ENCODE measurements around the gene RTP3.

RTP3 gene

DNA sequence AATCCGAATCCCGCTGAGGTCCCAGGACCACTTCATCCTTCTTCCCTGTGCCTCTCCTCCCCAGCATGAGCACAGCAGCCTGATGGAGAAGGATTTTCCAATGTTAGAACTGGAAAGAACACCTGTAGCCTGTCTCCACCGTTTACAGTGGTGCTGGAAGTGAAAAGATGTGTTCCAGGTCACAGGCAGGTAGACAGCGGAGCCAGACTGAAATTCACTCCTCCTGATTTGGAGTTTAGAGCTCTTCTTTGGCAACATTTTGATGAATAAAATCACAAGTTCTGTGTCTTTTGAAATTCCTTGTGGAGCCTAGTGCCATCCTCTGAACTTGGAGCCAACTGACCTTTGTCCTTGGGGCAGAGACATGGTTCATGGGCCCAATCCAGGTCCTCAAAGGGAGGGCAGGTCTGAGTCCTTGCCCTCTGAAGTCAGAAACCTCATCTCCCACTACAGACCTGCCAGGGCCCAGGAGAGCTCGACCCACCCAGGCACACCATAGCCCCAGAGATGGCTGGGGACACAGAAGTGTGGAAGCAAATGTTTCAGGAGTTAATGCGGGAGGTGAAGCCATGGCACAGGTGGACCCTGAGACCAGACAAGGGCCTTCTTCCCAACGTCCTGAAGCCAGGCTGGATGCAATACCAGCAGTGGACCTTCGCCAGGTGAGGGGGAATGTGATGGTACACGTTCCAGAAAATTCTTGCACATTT, at the start of gene RTP3:
RTP3 (plus strand) TSS at position 421 of the 710 bp plus-strand sequence; CDS start at position 508, 87 bp downstream.
- no peak for DNase-seq

- no peak for DNase-seq
Observed at GRCh38 chr3:46448721-46449120, 49.1 kb upstream of the RTP3 start.

DNA sequence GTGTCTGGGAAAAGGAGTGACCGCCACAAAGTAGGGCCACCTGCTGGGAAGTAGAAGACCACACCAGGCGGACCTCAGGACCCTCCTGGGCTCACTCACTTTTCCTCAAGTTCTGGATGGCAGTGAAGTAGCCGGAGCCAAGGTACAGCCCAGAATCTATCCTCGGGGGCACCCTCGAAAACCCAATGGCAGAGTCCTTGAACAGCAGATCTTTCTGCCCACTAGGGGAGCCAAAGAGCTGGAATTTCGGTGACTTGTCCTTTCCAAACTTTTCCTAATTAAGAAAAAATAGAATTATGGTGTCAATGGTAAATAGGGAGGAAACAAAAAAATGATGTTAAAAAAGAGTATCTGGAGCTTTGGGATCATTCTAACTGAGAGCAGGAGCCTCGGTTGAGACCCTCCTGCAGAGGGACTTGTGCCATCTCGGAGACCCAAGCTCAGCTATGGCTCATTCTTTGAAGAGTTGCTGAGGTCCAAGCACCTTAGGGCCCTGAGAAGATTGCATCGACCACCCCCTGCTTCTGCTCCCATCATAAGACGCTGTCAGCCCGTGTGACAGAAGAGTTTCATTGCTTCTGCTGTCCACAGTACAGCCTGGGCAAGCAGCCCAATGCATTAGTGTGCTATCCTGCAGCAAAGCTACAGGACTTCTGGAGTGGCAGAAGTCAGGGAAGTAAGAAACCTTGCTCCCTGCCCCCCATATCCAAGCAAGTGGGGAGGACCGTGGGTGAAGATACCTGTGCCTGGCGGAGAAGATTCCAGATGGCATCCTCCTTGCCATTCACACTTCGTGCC, 47.8 kb upstream of the RTP3 start:
- DNase-seq, result no peak

DNA sequence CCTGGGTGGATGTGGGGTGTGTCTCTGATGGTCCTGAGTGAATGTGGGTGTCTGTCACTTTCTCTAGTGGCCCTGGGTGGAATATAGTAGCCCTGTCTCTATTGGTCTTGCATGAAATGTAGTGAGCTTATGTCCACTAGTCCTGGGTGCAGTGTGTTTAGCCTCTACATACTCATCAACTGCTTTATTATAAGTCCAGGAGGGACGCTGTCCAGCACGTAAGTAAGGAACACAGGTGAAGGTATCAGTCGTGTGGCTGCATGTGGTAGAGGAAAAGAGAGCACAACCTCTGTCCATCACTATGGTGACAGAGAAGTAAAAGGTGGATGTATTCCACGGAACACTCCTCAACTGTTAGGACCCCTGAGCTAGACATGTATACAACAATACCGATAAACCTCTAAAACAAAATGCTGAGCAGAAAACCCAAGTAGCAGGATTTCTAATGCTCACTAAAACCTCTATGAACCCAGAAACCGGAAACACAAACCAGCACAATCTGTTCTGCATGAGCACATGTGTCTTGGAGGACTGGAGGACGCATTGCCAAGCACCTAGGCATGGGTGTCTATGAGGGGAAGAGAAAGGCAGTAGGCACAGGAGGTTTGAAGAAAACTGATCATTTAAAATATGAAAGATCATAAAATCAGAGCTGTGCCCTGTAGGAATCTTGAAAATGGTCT, 44.1 kb upstream of the RTP3 start:
- DNase-seq, result no peak

DNA sequence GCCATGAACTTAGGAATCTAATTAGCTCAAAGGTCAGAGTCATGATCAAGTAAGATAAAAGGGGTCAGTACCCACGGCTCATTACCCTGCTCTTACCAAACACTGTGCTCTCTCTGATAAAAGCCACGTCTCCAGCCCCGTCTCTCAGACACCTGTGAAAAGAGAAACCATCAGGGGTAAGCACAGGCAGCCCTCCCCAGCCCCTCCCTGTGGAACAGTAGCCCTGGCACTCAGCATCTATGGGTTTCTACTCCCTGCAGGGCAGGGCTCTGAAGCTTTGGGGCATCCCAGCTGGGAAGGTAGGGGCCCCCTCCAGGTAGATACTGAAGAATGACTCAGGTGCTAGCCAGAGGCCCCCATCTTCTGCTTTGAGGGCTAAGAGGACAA, 43.6 kb upstream of the RTP3 start:
- DNase-seq, result no peak

DNA sequence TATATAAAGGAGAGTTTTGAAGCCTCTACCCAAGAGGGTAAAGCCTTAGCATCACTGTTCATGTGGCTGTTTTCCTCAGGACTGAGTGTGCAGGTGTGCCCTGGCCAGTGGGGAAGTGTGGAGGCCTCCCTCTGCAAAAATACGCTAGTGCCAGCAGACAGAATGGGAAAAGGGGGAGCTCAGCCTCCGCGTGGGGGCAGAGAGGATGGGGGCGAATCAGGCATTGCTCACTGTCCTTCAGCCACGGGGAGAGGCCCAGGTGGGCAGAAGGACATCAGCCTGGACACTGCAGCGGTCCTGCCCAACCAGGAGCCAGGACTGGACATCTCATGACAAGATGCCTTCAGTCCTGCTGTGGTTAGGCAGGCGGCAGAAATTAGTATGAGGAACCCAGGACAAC, 43.2 kb upstream of the RTP3 start:
- DNase-seq, result no peak

- no peak for DNase-seq
Observed at GRCh38 chr3:46455231-46456115, 42.3 kb upstream of the RTP3 start.

DNA sequence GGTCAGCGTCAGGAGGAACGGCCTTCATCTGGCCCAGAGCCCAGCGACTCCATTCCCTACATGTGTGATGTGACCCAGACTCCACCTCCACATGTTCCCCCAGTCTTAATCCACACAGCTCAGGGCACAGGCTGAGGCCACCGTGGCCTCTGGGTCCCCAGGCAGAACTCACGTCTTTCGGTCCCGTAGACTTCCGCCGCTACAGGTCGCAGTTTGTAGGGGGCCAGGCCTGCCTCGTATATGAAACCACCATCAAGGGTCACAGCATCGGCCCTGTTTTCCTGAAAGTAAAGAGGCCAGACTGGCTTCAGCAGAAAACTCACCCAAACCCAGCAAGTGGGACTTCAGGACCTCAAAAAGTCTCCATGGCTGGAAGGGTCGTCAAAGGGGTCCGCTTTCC, 41.7 kb upstream of the RTP3 start:
- no peak for DNase-seq

DNA sequence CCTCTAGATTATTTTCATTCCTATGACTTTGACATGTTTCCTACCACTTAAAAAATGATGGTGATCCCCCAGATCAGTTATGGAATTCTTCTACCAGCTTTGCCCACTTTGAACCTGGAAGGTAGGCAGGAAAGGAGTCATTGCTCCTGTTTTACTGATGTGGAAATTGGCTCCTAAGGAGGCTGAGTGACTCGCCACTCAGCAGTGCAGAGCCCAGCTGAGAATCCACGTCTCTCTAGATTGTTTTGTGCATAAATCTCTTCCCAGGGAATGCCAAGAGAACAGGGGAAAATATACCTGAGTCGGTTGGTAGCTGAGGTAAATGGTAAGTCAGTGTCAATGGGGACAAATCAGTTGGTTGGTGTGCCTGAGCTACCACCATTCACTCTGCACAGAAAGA, 37.7 kb upstream of the RTP3 start:
- DNase-seq, result no peak

DNA sequence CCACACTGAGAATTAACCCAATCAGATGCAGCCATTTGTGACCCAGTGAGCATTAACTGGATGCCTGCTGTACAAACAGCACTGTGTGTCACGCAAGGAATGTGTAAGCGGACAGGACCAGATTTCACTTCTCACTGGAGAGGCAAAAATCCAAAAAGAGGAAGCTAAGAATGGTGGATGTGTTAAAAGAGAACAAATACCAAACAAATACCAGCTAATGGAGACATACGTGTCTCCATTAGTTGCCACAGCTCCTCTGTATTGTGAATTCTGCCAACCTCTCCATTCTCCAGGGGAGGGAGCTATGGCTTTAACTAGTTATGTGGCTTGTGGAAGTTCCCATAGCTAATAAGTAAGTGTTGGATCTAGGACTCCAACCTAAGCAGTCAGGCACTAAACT, 35.7 kb upstream of the RTP3 start:
- no peak for DNase-seq

- DNase-seq, result no peak
Observed at GRCh38 chr3:46462511-46462910, 35.3 kb upstream of the RTP3 start.

DNA sequence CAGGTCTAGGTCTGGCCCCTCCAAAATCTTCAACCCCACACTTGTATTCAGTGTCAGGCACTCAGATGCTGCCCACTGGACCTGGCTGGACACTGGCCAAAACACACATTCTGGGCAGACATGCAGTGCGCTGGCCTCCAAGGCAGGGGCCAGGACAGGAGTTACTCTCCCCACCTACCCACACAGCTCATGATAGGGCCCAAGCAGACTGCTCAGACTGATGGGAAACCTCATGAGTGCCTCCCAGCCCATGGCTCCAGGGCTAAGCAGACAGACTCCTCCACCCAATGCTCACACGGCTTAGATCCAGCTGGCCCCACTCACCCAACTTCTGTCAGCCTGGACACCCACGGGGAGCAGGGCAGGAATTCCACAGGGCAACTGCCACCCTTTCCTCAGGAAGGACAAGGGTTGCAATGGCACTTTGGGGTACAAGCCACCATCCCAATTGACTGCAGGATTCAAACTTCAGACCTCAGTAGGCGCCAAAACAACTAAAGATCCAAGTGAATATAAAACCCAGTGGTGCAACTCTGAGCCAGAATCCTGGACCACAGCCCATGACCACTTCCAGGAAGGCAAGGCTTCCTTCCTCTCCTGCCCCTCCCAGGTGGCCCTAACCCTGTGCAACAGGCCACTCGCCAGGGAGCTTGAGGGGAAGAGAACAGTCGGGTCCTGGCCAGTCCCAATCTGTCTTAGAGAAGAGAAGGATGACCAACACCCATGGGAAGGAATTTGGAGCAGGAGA, 34.5 kb upstream of the RTP3 start:
- no peak for DNase-seq

- DNase-seq, result no peak
Observed at GRCh38 chr3:46463868-46464241, 33.9 kb upstream of the RTP3 start.

DNA sequence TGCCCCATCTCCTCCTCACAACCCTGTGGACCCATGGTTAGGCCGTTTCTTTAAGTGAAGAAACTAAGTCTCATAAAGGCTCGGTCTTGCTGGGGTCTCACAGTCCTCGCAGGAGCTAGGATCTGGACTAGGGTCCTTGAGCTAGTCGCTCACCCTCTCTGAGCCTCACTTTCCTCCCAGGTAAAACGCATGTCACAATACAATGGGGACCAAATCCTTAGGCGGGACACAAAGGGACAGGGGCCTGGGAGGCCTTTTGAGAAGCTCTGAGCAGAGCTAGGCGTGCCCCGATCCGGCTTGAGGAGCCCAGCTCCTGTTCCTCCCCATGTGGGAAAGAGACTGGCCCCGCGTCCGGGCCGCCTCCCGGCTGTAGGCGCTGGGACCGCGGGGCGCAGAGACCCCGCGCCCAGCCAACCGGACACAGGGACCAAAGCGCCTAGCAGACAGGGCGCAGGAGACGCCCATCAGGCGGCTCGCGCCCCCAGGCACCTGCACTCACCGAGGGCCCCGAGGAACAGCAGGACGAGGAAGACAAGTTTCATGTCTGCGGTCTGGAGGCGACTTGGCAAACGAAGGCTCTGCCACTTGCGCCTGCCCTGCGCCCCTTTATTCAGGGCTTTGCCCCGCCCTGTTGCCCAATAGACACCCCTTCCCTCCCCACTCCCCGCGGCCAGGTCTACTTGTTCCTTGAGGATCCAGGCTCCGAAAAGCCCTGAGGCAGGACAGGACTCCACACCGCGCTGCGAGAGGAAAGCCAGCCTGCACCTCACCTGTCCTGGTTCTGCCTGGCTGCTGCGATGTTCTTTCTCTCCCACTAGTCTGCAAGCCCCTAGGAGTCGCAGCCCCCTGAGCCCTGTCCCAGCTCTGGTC, 33.2 kb upstream of the RTP3 start, which contains the start of gene LTF:
LTF (minus strand) TSS at position 580 of the 870 bp plus-strand sequence; CDS start at position 542, 38 bp downstream.
- no peak for DNase-seq

DNA sequence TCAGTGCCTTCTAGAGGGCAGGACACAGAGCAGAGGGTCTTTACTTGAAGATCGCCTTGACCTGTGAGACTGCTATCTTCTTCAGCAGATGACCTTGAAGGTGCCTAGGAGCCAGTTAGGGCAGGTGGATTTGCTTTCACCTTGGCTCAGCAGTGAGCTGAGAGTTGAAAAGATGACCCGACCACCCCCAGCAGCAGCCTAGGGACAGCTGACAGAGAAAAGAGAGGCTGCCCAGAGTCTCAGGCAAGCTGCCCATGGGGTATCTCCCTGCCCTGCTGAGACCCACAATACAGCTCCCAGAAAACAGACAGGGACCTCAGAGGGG, 32.6 kb upstream of the RTP3 start:
- no peak for DNase-seq

DNA sequence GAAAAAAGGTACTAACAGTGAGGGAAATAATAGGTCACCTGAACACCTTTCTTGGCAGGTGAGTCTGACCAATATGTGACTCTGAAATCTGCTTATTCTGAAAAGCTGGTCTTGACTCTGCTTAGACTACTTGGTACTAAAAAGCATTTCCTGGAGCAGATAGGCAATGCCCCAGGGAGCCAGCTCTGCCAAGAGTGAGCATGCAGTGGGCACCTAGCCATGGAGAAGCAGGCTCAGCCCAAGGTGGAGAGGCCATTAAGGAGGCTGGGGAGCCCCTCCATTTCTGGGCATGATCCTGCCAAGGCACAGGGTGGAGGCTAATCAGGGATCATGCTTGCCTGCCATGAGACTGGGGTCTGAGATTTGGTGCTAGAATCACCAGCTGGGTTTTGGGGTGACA, 31.5 kb upstream of the RTP3 start:
- no peak for DNase-seq

DNA sequence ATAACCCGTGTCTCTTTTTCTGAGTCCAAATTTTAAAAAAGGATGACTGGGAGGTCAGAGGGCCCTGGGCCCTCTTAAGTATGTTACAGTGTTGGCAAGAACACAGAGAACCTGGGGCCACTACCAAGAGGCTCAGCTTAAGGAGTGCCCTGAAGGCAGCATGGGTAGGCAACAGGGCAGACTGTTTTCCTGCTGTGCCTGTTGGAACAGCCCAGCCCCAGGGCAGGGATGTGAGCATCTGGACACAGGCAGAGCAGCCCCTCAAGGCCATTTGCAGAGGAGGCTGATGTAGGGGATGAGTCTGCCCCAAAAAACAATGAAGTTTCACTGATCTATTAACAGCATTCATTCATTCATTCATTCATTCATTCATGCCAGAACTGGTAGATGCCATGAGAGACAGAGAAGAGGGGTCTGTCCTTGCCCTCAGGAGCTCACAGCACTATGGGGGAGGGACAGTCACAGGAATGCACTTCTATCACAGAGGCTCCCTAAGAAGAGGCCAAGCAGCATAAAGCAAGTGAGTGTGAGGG, 30.8 kb upstream of the RTP3 start:
- DNase-seq, result no peak

GRCh38 chr3:46467562-46467961, 30.2 kb upstream of the RTP3 start:
- no peak for DNase-seq

- DNase-seq, result no peak
Observed at GRCh38 chr3:46468753-46469600, 28.8 kb upstream of the RTP3 start.
